HL-60 (cell line): ENCODE data around the gene LRRC25.
"Not testable (repeated sequence)": the region's sequence is repeated elsewhere in the genome, so short reads cannot be mapped to it uniquely, and the experiment has no call there.

ENCODE experiments used
- DNase-seq, 2 experiments: peaks; one replicate each; pipeline ENCODE4 v3.0.0-alpha.2; 2010 to 2020; ENCODE audit warnings: low read depth in 1 of 2, low spot score in 1 of 2
- H3K27ac ChIP-seq: fragments of 250-450 bp; sonication (Bioruptor Pico); replicated peaks from 2 replicates; pipeline ENCODE4 v1.5.1; 2020; ENCODE audit warnings: mild to moderate bottlenecking, moderate library complexity
- H3K27me3 ChIP-seq: fragments of 250-450 bp; sonication (Bioruptor Pico); 2 replicates; pipeline ENCODE4 v1.5.1; 2021; ENCODE audit warnings: mild to moderate bottlenecking, moderate library complexity; ENCODE audit not compliant: insufficient read depth, poor library complexity, severe bottlenecking
- H3K4me3 ChIP-seq: replicated peaks from 2 replicates; pipeline ENCODE4 v1.5.1; 2011; ENCODE audit warnings: mild to moderate bottlenecking, control low read depth, low read length; ENCODE audit not compliant: insufficient read depth
- CTCF ChIP-seq: IDR thresholded peaks from one replicate; pipeline ENCODE4 v1.5.1; 2011; ENCODE audit warnings: low read length, control low read depth, inconsistent platforms; ENCODE audit not compliant: insufficient read depth
- GABPA ChIP-seq: IDR thresholded peaks from 2 replicates; pipeline ENCODE4 v1.6.1; 2012; ENCODE audit warnings: low read depth
- POLR2AphosphoS5 ChIP-seq: IDR thresholded peaks from 2 replicates; pipeline ENCODE4 v1.6.1; 2012; ENCODE audit warnings: low read depth
- REST ChIP-seq: IDR thresholded peaks from 2 replicates; pipeline ENCODE4 v1.6.1; 2012; ENCODE audit warnings: low read depth; ENCODE audit not compliant: insufficient replicate concordance
- SPI1 ChIP-seq: IDR thresholded peaks from 2 replicates; pipeline ENCODE4 v1.6.1; 2012; ENCODE audit warnings: low read depth, mild to moderate bottlenecking, borderline replicate concordance

Gene LRRC25

GRCh38 chr19:18353378-18354005 is 43.9 kb downstream of the LRRC25 start:
- TF ChIP-seq REST (no peak), POLR2AphosphoS5 (no peak), GABPA (no peak), CTCF (no peak), SPI1 (no peak)
- Histone ChIP-seq H3K4me3 (no peak overlapping the region), H3K27me3 (no peaks in the 10 kb centered on the region), H3K27ac (no peak overlapping the region)
- DNase-seq, result no peak

GRCh38 chr19:18351544-18351943 is 45.9 kb downstream of the LRRC25 start:
- H3K4me3 ChIP-seq, result no peak overlapping the region
- no peak for DNase-seq
- no peak for TF ChIP-seq SPI1
- no peaks in the 10 kb centered on the region for H3K27me3 ChIP-seq
- no peak overlapping the region for H3K27ac ChIP-seq

- H3K27ac ChIP-seq, result no peak overlapping the region
- H3K4me3 ChIP-seq, result no peak overlapping the region
- TF ChIP-seq POLR2AphosphoS5 (no peak), GABPA (no peak), CTCF (no peak), SPI1 (no peak), REST (no peak)
- DNase-seq, result no peak
- H3K27me3 ChIP-seq, result no peaks in the 10 kb centered on the region
Observed at GRCh38 chr19:18350490-18350889, 46.9 kb downstream of the LRRC25 start.

- Histone ChIP-seq H3K27ac (no peak overlapping the region), H3K4me3 (no peak overlapping the region), H3K27me3 (no peaks in the 10 kb centered on the region)
- DNase-seq, result peak in 1 of 2 experiments; percentile 45
- TF ChIP-seq CTCF, result peak; percentile 51
- no peak for TF ChIP-seq SPI1
Observed at GRCh38 chr19:18349524-18350128, 47.8 kb downstream of the LRRC25 start.

GRCh38 chr19:18348818-18349339 is 48.5 kb downstream of the LRRC25 start:
- H3K27ac ChIP-seq, result not testable (repeated sequence)

More at GRCh38 chr19:18348818-18349339, 48.5 kb downstream of the LRRC25 start:
- not testable (repeated sequence) for H3K27me3 ChIP-seq, H3K4me3 ChIP-seq, DNase-seq
